GM18505 (cell line): ENCODE results near the gene MICAL2.

Source experiments
- ATAC-seq: cut with Tn5 transposase; IDR thresholded peaks from one replicate; pipeline ENCODE4 v1.9.1; 2021; ENCODE audit not compliant: unreplicated experiment
- POLR2A ChIP-seq: IDR thresholded peaks from 4 replicates; pipeline ENCODE4 v1.6.1; 2011; ENCODE audit warnings: borderline replicate concordance; ENCODE audit not compliant: insufficient read depth, insufficient read length; ENCODE audit errors: extremely low read depth

MICAL2 gene

GRCh38 chr11:12200991-12201985 is 90.9 kb downstream of the MICAL2 start:
- TF ChIP-seq POLR2A = no peak
- ATAC-seq = no peak

DNA sequence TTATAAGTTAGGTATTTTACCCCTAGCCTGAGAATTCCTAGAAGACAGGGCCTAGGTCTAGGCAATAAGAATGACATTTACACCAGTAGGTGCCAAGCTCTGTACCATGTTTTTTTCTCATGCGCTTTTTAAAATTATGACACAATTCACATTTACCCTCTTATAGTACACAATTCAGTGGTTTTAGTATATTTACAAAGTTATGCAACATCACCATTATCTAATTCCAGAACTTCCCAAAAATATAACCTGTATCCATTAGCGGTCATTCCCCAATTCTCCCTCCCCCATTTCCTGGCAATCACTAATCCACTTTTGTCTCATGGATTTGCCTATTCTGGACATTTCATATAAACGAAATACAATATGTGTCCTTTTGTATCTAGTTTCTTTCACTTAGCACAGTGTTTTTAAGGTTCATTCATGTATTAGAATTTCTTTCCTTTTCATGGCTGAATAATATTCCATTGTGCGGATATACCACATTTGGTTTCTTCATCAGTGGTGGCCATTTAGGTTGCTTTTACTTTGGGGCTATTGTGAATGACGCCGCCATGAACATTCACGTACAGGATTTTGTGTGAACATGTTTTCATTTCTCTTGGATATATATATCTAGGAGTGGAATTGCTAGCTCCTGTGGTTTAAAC is 92.4 kb downstream of the MICAL2 start:
- ATAC-seq = no peak
- TF ChIP-seq POLR2A = no peak

GRCh38 chr11:12204506-12204905 is 94.1 kb downstream of the MICAL2 start:
- no peak for ATAC-seq
- TF ChIP-seq POLR2A = no peak

DNA sequence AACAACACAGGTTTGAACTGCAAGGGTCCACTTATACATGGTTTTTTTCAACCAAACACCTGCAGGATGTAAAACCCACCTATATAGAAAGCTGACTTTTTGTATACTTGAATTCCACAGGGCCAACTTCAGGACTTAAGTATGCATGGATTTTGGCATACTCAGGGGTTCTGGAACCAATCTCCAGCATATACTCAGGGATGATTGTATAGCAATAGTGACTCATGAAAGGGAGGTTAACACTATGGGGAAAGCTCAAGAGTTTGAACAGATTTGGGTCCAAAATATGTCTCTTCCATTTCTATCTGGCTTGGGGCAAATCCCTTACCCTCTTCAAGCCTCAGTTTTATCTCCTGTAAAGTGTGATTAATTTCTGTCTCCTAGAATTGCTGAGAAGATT is 94.9 kb downstream of the MICAL2 start:
- ATAC-seq = no peak
- no peak for TF ChIP-seq POLR2A

DNA sequence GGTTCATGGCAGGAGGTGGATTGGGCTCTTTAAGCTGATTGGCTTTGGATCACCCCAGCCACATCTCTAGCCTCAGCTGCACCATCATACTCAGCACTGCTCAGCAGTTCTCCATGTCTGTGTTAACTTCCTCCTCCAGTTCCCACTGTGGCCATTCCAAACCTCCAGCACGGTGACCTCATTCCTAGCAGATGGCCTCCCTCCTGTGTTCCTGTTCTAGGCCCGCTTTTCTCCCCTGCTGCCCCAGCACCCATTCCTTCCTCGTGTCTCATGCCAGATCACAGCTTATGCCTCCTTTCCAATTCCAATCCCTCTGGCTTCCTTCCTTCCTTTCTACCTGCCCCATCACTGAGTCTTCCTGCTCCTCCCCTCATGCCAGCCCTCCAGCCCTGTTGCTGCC is 96.1 kb downstream of the MICAL2 start:
- no peak for TF ChIP-seq POLR2A

DNA sequence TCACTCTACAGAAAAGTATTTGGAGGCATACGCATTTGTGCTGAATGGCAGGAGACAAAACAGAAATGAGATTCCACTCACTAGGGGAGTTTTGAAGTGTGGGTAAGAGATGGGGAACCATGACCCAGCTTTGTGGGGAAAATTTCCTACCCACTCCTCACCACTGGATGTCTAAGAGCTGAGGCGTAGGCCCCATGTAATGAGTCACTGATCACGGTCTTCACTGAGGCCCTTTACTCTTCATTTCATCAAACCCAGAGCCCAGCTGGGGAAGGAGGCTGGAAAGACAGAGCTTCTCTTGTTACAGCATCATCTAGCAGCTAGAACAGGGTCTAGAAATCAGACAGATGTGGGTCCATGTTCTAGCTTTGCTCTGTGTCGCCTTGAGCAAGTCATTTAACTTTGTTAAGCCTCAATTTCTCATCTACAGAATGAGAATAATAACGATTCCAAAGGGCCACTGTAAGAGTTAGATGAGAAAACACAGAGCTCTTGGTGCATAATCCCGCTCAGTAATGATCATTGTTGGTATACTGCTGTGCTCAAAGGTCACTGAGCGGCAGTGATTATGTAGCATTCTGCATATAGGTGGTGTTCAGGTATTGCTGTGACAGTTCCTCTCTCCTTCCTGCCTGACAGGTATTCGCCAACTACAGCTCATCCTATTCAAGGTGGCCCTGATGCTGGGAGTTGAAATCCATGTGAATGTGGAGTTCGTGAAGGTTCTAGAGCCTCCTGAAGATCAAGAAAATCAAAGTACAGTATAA is 97.2 kb downstream of the MICAL2 start:
- TF ChIP-seq POLR2A = no peak
- ATAC-seq = no peak

More for the DNA sequence above, 96.1 kb downstream of the MICAL2 start:
- no peak for ATAC-seq

DNA sequence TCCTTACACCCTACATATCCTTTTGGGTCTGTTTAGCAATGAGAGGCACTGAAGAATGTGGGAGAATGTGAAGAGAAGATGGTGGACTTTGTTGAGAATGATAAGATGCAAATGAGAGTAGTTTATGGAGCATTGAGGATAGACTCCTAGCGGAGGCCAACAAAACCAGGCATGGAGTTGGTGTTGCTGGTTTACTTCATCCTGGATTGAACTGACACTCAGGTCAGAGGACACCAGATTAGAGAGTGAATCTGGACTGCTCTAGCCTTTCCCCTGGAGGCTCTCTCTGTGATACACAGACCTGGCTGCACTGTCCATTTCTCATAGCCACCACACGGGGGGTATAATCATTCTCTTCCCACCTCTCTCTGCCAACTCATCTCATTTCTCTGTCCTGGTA is 98.7 kb downstream of the MICAL2 start:
- ATAC-seq = no peak
- TF ChIP-seq POLR2A = no peak

GRCh38 chr11:12210200-12210599 is 99.8 kb downstream of the MICAL2 start:
- TF ChIP-seq POLR2A = no peak
- ATAC-seq = no peak

DNA sequence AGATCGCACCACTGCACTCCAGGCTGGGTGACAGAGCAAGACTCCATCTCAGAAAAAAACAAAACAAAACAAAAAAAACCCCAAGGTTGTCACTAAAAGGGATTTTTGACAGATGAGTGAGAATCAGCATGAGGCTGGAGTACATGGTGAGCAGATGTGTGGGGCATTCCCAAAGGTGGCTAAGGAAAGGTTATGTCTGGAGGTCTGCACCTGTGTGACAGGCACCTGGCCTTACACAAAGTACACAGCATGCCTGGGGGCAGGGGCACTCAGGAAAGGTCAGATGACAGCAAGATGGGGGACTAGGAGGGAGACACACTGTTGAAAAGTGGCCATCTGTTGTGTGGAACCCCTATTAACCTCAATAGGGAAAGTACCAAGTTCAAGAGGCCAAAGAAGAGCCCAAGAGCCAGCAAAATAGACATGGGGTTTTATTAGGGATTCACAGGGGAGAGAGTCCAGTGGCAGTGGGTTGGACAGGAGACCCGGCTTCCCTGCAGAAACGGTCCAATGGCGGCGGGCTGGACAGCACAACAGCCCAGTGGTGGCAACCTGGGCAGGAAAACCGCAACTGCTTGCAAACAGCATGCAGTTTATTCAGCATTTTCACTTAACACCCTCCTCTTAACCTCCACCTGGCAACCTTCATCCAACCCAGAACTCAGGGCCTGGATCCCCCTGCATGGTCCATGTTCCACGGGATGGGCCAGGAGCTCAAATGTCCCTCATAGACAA is 101.1 kb downstream of the MICAL2 start:
- ATAC-seq = no peak
- no peak for TF ChIP-seq POLR2A

DNA sequence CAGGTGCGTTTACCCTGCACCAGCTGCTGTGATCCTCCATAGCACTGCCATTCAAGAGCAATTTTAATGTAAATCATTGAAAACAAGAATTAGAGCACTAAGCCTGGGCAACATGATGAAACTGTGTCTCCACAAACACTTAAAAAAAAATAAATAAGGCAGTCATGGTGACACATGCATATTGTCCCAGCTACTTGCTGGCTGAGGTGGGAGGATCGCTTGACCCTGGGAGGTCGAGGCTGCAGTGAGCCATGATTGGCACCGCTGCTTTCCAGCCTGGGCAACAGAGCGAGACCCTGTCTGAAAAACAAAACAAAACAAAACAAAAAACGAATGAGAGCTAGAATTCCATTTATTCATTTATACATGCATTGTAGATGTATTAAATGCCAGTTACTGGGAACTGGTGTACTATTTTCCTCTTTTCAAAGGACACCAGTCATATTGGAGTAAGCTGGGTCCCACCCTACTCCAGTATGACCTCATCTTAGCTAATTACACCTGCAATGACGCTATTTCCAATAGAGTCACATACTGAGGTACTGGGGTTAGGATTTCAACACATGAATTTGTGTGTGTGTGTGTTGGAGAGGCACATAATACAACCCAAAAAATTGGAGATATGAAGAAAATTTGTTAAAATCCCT is 101.9 kb downstream of the MICAL2 start:
- TF ChIP-seq POLR2A = no peak
- no peak for ATAC-seq

DNA sequence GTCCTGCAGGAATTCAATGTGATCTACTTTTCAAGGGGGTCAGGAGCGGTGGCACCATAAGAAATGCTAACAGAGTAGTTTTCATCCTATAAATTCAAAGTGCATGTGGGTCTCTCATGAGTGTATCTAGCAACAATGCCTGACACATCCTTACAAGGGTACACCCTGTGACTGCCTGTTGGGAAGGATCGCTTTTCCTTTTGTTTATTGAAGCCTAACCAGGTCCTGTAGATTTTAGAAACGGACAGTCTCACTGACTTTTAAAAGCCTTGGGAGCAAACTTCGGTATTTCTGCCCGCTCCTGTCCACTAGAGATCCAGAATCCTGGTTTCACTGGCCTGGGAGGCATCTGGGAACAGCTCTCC is 102.4 kb downstream of the MICAL2 start:
- TF ChIP-seq POLR2A = no peak
- ATAC-seq = no peak

- no peak for TF ChIP-seq POLR2A
- no peak for ATAC-seq
These were observed 103.5 kb downstream of the MICAL2 start for GRCh38 chr11:12213883-12214282.
